ENCODE data around the gene ZNRF3.

DNA sequence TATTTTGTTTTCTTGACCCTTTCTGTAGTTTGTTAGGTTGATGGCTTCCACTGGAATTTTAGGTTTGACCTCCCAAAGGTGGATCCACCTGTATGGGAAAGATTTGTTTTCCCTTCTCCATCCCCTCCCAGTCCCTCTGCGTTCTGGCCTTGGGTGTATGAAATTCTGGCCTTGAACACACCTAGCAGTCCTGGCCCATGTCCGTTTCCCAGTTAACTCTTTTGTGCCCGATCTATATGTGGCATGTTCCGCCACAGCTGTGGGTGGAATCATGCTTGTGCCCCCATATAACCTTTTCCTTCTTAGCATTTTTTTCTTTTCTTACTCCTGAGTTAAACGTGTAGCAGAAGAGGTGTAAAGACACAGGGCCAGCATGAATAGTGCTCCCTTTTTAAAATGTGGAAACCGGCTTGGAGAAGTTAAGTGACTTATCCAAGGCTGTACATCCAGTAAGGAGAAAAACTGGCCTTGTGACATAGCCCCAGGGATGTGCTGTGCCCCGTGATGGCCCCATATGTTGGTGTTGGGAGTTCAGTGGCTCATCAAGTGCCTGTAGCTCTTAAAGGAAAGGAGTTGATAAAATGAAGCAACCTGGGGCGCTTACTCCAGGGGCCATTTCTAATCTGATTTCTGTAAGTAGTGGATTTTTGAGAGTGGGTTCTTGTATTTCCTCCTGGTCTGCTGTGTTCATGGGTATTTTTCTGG lies 39.3 kb downstream of the ZNRF3 start:
- TF ChIP-seq, protein P1, sequence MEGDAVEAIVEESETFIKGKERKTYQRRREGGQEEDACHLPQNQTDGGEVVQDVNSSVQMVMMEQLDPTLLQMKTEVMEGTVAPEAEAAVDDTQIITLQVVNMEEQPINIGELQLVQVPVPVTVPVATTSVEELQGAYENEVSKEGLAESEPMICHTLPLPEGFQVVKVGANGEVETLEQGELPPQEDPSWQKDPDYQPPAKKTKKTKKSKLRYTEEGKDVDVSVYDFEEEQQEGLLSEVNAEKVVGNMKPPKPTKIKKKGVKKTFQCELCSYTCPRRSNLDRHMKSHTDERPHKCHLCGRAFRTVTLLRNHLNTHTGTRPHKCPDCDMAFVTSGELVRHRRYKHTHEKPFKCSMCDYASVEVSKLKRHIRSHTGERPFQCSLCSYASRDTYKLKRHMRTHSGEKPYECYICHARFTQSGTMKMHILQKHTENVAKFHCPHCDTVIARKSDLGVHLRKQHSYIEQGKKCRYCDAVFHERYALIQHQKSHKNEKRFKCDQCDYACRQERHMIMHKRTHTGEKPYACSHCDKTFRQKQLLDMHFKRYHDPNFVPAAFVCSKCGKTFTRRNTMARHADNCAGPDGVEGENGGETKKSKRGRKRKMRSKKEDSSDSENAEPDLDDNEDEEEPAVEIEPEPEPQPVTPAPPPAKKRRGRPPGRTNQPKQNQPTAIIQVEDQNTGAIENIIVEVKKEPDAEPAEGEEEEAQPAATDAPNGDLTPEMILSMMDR (IDR thresholded peaks at IDR 0.05): no peak
- TF ChIP-seq POLR2AphosphoS5 (IDR thresholded peaks at IDR 0.05) (no peak), POLR2A (IDR thresholded peaks at IDR 0.05) (no peak), EP300 (IDR thresholded peaks at IDR 0.05) (no peak)

All from upper lobe of left lung (tissue), 4 donors.